Neural cell (in vitro differentiated cells): Measurements from ENCODE around the gene NBEA. TPM values are rescaled to one million over a fixed set of nuclear protein-coding genes. Genes with fewer than 3 reads are reported as not detected.

ENCODE experiments used
- H2AFZ ChIP-seq: fragments of 200-600, 300-800 bp; sonication (generic), shearing (Covaris generic); 2 replicates; pipeline ENCODE4 v1.6.0; 2014; ENCODE audit warnings: low read depth, mild to moderate bottlenecking, antibody characterized with exemption, low read length, moderate library complexity
- H3F3A ChIP-seq: fragments of 200-600 bp; shearing (Covaris generic); 2 replicates; pipeline ENCODE4 v1.6.1; 2016; ENCODE audit warnings: mild to moderate bottlenecking, moderate library complexity, mixed read lengths, antibody characterized with exemption, low read length; ENCODE audit not compliant: insufficient read depth, poor library complexity, severe bottlenecking
- H3K27ac ChIP-seq: fragments of 200-600, 300-800 bp; sonication (generic), shearing (Covaris generic); 2 replicates; pipeline ENCODE4 v1.5.1; 2014; ENCODE audit warnings: mild to moderate bottlenecking, low read length, moderate library complexity
- H3K27me3 ChIP-seq: fragments of 300-800, 200-600 bp; sonication (generic), shearing (Covaris generic); 2 replicates; pipeline ENCODE4 v1.6.0; 2014; ENCODE audit warnings: mild to moderate bottlenecking, low read depth, low read length, moderate library complexity; ENCODE audit not compliant: insufficient read depth
- H3K36me3 ChIP-seq: fragments of 300-800, 200-600 bp; sonication (generic), shearing (Covaris generic); 2 replicates; pipeline ENCODE4 v1.5.1; 2014; ENCODE audit warnings: mild to moderate bottlenecking, antibody characterized with exemption, low read length, moderate library complexity; ENCODE audit not compliant: insufficient read depth
- H3K4me2 ChIP-seq: fragments of 300-800, 200-600 bp; sonication (generic), shearing (Covaris generic); 2 replicates; pipeline ENCODE4 v1.6.0; 2014; ENCODE audit warnings: mild to moderate bottlenecking, low read length
- H3K4me3 ChIP-seq: fragments of 300-800, 200-600 bp; sonication (generic), shearing (Covaris generic); 2 replicates; pipeline ENCODE4 v1.5.1; 2014; ENCODE audit warnings: mild to moderate bottlenecking, low read length, moderate library complexity
- H3K79me2 ChIP-seq: fragments of 200-600 bp; shearing (Covaris generic); replicated peaks from 2 replicates; pipeline ENCODE4 v1.6.0; 2014; ENCODE audit warnings: mild to moderate bottlenecking, low read length, moderate library complexity; ENCODE audit not compliant: insufficient read depth
- H3K9ac ChIP-seq: fragments of 300-800, 200-600 bp; sonication (generic), shearing (Covaris generic); 2 replicates; pipeline ENCODE4 v1.6.1; 2016; ENCODE audit warnings: mild to moderate bottlenecking, low read length, mixed read lengths
- H3K9me2 ChIP-seq: fragments of 200-600 bp; shearing (Covaris generic); 2 replicates; pipeline ENCODE4 v1.6.1; 2016; ENCODE audit warnings: mild to moderate bottlenecking, low read length, mixed read lengths; ENCODE audit not compliant: insufficient read depth
- H3K9me3 ChIP-seq: fragments of 200-600, 300-800 bp; sonication (generic), shearing (Covaris generic); 2 replicates; pipeline ENCODE4 v1.6.1; 2016; ENCODE audit warnings: mild to moderate bottlenecking, mixed run types, low read length, moderate library complexity, mixed read lengths
- H4K20me1 ChIP-seq: fragments of 200-600 bp; shearing (Covaris generic); 2 replicates; pipeline ENCODE4 v1.6.1; 2016; ENCODE audit warnings: mild to moderate bottlenecking, mixed run types; ENCODE audit not compliant: insufficient read depth
- CTCF ChIP-seq: fragments of 450-650 bp; IDR thresholded peaks from 2 replicates; pipeline ENCODE4 v1.5.1; 2014; ENCODE audit warnings: antibody characterized with exemption, mild to moderate bottlenecking, moderate library complexity; ENCODE audit not compliant: poor library complexity, severe bottlenecking
- EP300 ChIP-seq: fragments of 450-650 bp; conservative IDR thresholded peaks from 2 replicates; pipeline ENCODE4 v1.6.1; 2014; ENCODE audit warnings: antibody characterized with exemption, mild to moderate bottlenecking, moderate library complexity; ENCODE audit not compliant: poor library complexity, severe bottlenecking
- EZH2 ChIP-seq: fragments of 200-600, 300-800 bp; shearing (Covaris generic), sonication (generic); IDR thresholded peaks from 2 replicates; pipeline ENCODE4 v1.6.1; 2014; ENCODE audit warnings: antibody characterized with exemption, low read length, borderline replicate concordance, mild to moderate bottlenecking; ENCODE audit not compliant: insufficient read depth, poor library complexity, severe bottlenecking
- MXI1 ChIP-seq: fragments of 450-650 bp; conservative IDR thresholded peaks from 2 replicates; pipeline ENCODE4 v1.6.1; 2014; ENCODE audit warnings: antibody characterized with exemption, mild to moderate bottlenecking; ENCODE audit not compliant: poor library complexity, severe bottlenecking
- POLR2AphosphoS5 ChIP-seq: IDR thresholded peaks from 2 replicates; pipeline ENCODE4 v1.6.1; 2012
- RAD21 ChIP-seq: fragments of 450-650 bp; conservative IDR thresholded peaks from 2 replicates; pipeline ENCODE4 v1.6.1; 2014; ENCODE audit warnings: antibody characterized with exemption, mild to moderate bottlenecking, moderate library complexity
- REST ChIP-seq: IDR thresholded peaks from 2 replicates; pipeline ENCODE4 v1.6.1; 2012; ENCODE audit warnings: borderline replicate concordance
- SMC3 ChIP-seq: fragments of 450-650 bp; conservative IDR thresholded peaks from 2 replicates; pipeline ENCODE4 v1.6.1; 2014; ENCODE audit warnings: antibody characterized with exemption, mild to moderate bottlenecking, moderate library complexity; ENCODE audit not compliant: poor library complexity
- TAF1 ChIP-seq: IDR thresholded peaks from 2 replicates; pipeline ENCODE4 v1.6.1; 2012; ENCODE audit warnings: low read depth
- polyA plus RNA-seq: library from polyadenylated mRNA; depleted of rRNA; stranded (reverse); fragments of >200 nt; gene quantifications from 2 replicates; pipeline ENCODE4 v1.2.3, GENCODE V29; 2014

The NBEA gene
- polyA plus RNA-seq, 1 donor from 2014 or later, result 55.8 TPM

- no peak overlapping the region for H3K4me3 ChIP-seq
- no peak overlapping the region for H3K27ac ChIP-seq
- no peaks in the 10 kb centered on the region for H3K79me2 ChIP-seq
- H3K9me3 ChIP-seq, result no peaks in the 10 kb centered on the region
- no peak overlapping the region for H2AFZ ChIP-seq
- no peaks in the 10 kb centered on the region for H3F3A ChIP-seq
- no peaks in the 10 kb centered on the region for H3K36me3 ChIP-seq
- H3K4me2 ChIP-seq, result no peak overlapping the region
- H4K20me1 ChIP-seq, result no peaks in the 10 kb centered on the region
- no peaks in the 10 kb centered on the region for H3K9me2 ChIP-seq
- no peak for TF ChIP-seq TAF1
- no peak for TF ChIP-seq REST
- TF ChIP-seq EP300, result no peak
- no peak for TF ChIP-seq POLR2AphosphoS5
- no peak for TF ChIP-seq RAD21
- no peaks in the 10 kb centered on the region for H3K27me3 ChIP-seq
- no peak overlapping the region for H3K9ac ChIP-seq
These were observed 289.4 kb downstream of the NBEA start for GRCh38 chr13:35231426-35231825.

GRCh38 chr13:35238274-35238673, 296.2 kb downstream of the NBEA start:
- Histone ChIP-seq H2AFZ (no peak overlapping the region), H3K9me3 (no peaks in the 10 kb centered on the region), H3K27ac (no peak overlapping the region), H3K9me2 (no peaks in the 10 kb centered on the region), H3K36me3 (no peaks in the 10 kb centered on the region), H3K27me3 (no peaks in the 10 kb centered on the region), H3K4me3 (no peak overlapping the region), H3K79me2 (no peaks in the 10 kb centered on the region), H3K4me2 (no peak overlapping the region), H3K9ac (no peak overlapping the region), H4K20me1 (no peaks in the 10 kb centered on the region), H3F3A (no peaks in the 10 kb centered on the region)
- TF ChIP-seq POLR2AphosphoS5 (no peak), TAF1 (no peak), MXI1 (no peak), EP300 (no peak), REST (no peak), RAD21 (no peak)

- no peaks in the 10 kb centered on the region for H3K79me2 ChIP-seq
- H3F3A ChIP-seq, result no peaks in the 10 kb centered on the region
- H3K9me3 ChIP-seq, result no peaks in the 10 kb centered on the region
- H3K4me2 ChIP-seq, result no peak overlapping the region
- H3K4me3 ChIP-seq, result no peak overlapping the region
- H3K27me3 ChIP-seq, result no peaks in the 10 kb centered on the region
- no peak overlapping the region for H3K27ac ChIP-seq
- H2AFZ ChIP-seq, result no peak overlapping the region
- H4K20me1 ChIP-seq, result no peaks in the 10 kb centered on the region
- peaks cover 11% of the 10 kb centered on the region for H3K36me3 ChIP-seq
- H3K9ac ChIP-seq, result no peak overlapping the region
- H3K9me2 ChIP-seq, result no peaks in the 10 kb centered on the region
- no peak for TF ChIP-seq CTCF
- no peak for TF ChIP-seq EZH2
- TF ChIP-seq POLR2AphosphoS5, result no peak
- TF ChIP-seq RAD21, result no peak
- TF ChIP-seq REST, result no peak
- no peak for TF ChIP-seq TAF1
- no peak for TF ChIP-seq SMC3
These were observed 310.6 kb downstream of the NBEA start for GRCh38 chr13:35252536-35253205.
